Trophoblast cell (in vitro differentiated cells and primary cell): Measurements from ENCODE around the gene CAD.
A peak's percentile ranks its signal among the peaks of the same experiment; 100 is the strongest.

ENCODE experiments used
- DNase-seq, 2 donors: peaks; one replicate each; pipeline ENCODE4 v3.0.0-alpha.2; 2016
- H2AFZ ChIP-seq: 2 replicates; pipeline ENCODE4 v1.6.1; 2013; ENCODE audit warnings: low read length, moderate library complexity, mild to moderate bottlenecking; ENCODE audit not compliant: insufficient read depth, poor library complexity
- H2AK5ac ChIP-seq: 2 replicates; pipeline ENCODE4 v1.6.1; 2013; ENCODE audit warnings: mild to moderate bottlenecking, low read length
- H2BK120ac ChIP-seq: 2 replicates; pipeline ENCODE4 v1.6.1; 2013; ENCODE audit warnings: low read length, mild to moderate bottlenecking, moderate library complexity; ENCODE audit not compliant: insufficient read depth, poor library complexity
- H2BK12ac ChIP-seq: 2 replicates; pipeline ENCODE4 v1.6.1; 2013; ENCODE audit warnings: mild to moderate bottlenecking, low read length, moderate library complexity
- H2BK5ac ChIP-seq: 2 replicates; pipeline ENCODE4 v1.6.1; 2013; ENCODE audit warnings: low read length, low read depth, moderate library complexity, mild to moderate bottlenecking; ENCODE audit not compliant: poor library complexity
- H3K14ac ChIP-seq: 2 replicates; pipeline ENCODE4 v1.6.1; 2013; ENCODE audit warnings: mild to moderate bottlenecking, low read length
- H3K18ac ChIP-seq: 2 replicates; pipeline ENCODE4 v1.6.1; 2013; ENCODE audit warnings: mild to moderate bottlenecking, low read length
- H3K23ac ChIP-seq: 2 replicates; pipeline ENCODE4 v1.6.1; 2013; ENCODE audit warnings: low read length
- H3K27ac ChIP-seq: 2 replicates; pipeline ENCODE4 v1.5.1; 2013; ENCODE audit warnings: low read depth, mild to moderate bottlenecking, inconsistent platforms, low read length, moderate library complexity
- H3K27me3 ChIP-seq: 2 replicates; pipeline ENCODE4 v1.6.1; 2013; ENCODE audit warnings: inconsistent platforms, mild to moderate bottlenecking, low read length, moderate library complexity; ENCODE audit not compliant: insufficient read depth
- H3K36me3 ChIP-seq, 2 experiments: 1 replicate in 1 of 2; 2 replicates in 1 of 2; pipeline ENCODE4 v1.6.1; 2013; ENCODE audit warnings: low read length in 2 of 2, mild to moderate bottlenecking in 2 of 2, moderate library complexity in 1 of 2; ENCODE audit not compliant: insufficient read depth in 2 of 2, control insufficient read depth in 1 of 2
- H3K4ac ChIP-seq: 2 replicates; pipeline ENCODE4 v1.6.1; 2013; ENCODE audit warnings: low read depth, mild to moderate bottlenecking, low read length, moderate library complexity
- H3K4me1 ChIP-seq, 2 experiments: 1 replicate in 1 of 2; 2 replicates in 1 of 2; pipeline ENCODE4 v1.6.1; 2013; ENCODE audit warnings: low read length in 2 of 2, mild to moderate bottlenecking in 2 of 2, moderate library complexity in 1 of 2; ENCODE audit not compliant: insufficient read depth in 2 of 2, control insufficient read depth in 1 of 2
- H3K4me2 ChIP-seq: 2 replicates; pipeline ENCODE4 v1.6.1; 2013; ENCODE audit warnings: inconsistent platforms, mild to moderate bottlenecking, low read length, moderate library complexity
- H3K4me3 ChIP-seq: 2 replicates; pipeline ENCODE4 v1.5.1; 2013; ENCODE audit warnings: mild to moderate bottlenecking, low read depth, low read length, inconsistent platforms
- H3K79me1 ChIP-seq: one replicate; pipeline ENCODE4 v1.6.1; 2013; ENCODE audit warnings: low read length
- H3K79me2 ChIP-seq: 2 replicates; pipeline ENCODE4 v1.6.1; 2013; ENCODE audit warnings: low read length, mild to moderate bottlenecking; ENCODE audit not compliant: control insufficient read depth, insufficient read depth, poor library complexity
- H3K9ac ChIP-seq: 2 replicates; pipeline ENCODE4 v1.6.1; 2013; ENCODE audit warnings: mild to moderate bottlenecking, low read length
- H3K9me3 ChIP-seq: 2 replicates; pipeline ENCODE4 v1.6.1; 2013; ENCODE audit warnings: low read depth, mild to moderate bottlenecking, control low read depth, inconsistent platforms, low read length; ENCODE audit not compliant: insufficient read depth
- H4K12ac ChIP-seq: 2 replicates; pipeline ENCODE4 v1.6.1; 2013; ENCODE audit warnings: low read depth, mild to moderate bottlenecking, low read length, moderate library complexity
- H4K8ac ChIP-seq: 2 replicates; pipeline ENCODE4 v1.6.1; 2013; ENCODE audit warnings: low read depth, mild to moderate bottlenecking, low read length, moderate library complexity
- H4K91ac ChIP-seq: one replicate; pipeline ENCODE4 v1.6.1; 2013; ENCODE audit warnings: low read depth, mild to moderate bottlenecking, low read length, moderate library complexity
- WGBS: extraction: QIAGEN DNeasy Blood & Tissue Kit; methylation state at CpG from one replicate; pipeline ENCODE4 v1.1.7; 2013; ENCODE audit warnings: missing lambda C conversion rate; ENCODE audit not compliant: insufficient read length, insufficient coverage; ENCODE audit errors: extremely low coverage; 5-methylcytosine and 5-hydroxymethylcytosine counted together

The CAD gene

DNA sequence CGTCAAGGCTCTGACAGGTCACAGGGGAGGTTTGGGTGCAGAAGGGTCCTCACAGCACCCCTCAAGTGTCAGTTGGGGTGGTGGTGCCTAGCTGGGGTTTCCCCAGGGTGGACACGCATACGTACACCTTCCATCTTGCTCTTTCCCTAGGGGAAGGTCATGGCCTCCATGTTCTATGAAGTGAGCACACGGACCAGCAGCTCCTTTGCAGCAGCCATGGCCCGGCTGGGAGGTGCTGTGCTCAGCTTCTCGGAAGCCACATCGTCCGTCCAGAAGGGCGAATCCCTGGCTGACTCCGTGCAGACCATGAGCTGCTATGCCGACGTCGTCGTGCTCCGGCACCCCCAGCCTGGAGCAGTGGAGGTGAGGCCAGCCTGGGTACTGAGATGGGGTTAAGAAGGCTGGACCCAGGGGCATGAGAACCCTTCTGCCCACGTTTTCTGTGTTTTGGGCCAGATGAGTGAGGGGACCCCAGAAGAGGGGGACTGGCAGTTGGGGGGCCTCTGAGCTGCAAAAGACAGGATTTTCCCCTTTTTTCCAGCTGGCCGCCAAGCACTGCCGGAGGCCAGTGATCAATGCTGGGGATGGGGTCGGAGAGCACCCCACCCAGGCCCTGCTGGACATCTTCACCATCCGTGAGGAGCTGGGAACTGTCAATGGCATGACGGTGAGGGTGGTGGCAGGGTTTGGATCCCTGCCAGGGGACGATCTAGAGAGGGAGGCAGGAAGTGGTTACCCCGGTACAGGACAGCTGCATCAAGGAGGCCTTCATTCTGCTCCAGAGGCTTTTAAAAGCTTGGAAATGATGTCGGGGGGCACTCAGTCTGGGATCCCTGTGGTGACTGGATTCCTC is 24.8 kb downstream of the CAD start:
- no peak overlapping the region for H3K27ac ChIP-seq
- no peaks in the 10 kb centered on the region for H3K4me1 ChIP-seq
- H3K18ac ChIP-seq: no peak overlapping the region
- H3K27me3 ChIP-seq: no peaks in the 10 kb centered on the region
- H3K79me1 ChIP-seq: no peaks in the 10 kb centered on the region
- no peak overlapping the region for H3K14ac ChIP-seq
- H4K12ac ChIP-seq: no peak overlapping the region
- H3K79me2 ChIP-seq: no peaks in the 10 kb centered on the region
- no CpG with 5 or more reads among the region's 24 CpGs for WGBS
- no peak overlapping the region for H3K23ac ChIP-seq
- H2AFZ ChIP-seq: no peak overlapping the region
- no peak overlapping the region for H2BK5ac ChIP-seq
- H3K36me3 ChIP-seq: peaks cover 72 to 79% of the 10 kb centered on the region in 2 experiments
- H2BK120ac ChIP-seq: no peak overlapping the region
- no peak overlapping the region for H3K4me2 ChIP-seq
- DNase-seq: no peak
- H2BK12ac ChIP-seq: no peak overlapping the region
- H4K91ac ChIP-seq: no peak overlapping the region
- H4K8ac ChIP-seq: no peak overlapping the region
- H3K4me3 ChIP-seq: no peak overlapping the region
- no peak overlapping the region for H3K4ac ChIP-seq
- no peak overlapping the region for H3K9ac ChIP-seq
- peaks cover 7% of the 10 kb centered on the region for H3K9me3 ChIP-seq
- H2AK5ac ChIP-seq: no peak overlapping the region

DNA sequence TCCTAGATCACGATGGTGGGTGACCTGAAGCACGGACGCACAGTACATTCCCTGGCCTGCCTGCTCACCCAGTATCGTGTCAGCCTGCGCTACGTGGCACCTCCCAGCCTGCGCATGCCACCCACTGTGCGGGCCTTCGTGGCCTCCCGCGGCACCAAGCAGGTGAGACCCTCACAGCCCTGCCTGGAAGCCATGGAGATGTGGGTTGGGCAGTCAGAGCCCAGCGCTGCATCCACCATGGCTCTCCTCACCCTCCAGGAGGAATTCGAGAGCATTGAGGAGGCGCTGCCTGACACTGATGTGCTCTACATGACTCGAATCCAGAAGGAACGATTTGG is 25.4 kb downstream of the CAD start:
- Histone ChIP-seq H3K9me3 (peaks cover 5% of the 10 kb centered on the region), H3K79me1 (no peaks in the 10 kb centered on the region), H3K9ac (no peak overlapping the region), H3K27ac (no peak overlapping the region), H3K23ac (no peak overlapping the region), H3K4me3 (peak overlapping the region; percentile 5), H2BK5ac (no peak overlapping the region), H3K4me2 (no peak overlapping the region), H4K91ac (no peak overlapping the region), H2AK5ac (no peak overlapping the region), H3K4me1 (no peaks in the 10 kb centered on the region), H3K36me3 (peaks cover 67 to 73% of the 10 kb centered on the region in 2 experiments), H2BK120ac (no peak overlapping the region), H3K14ac (no peak overlapping the region), H3K79me2 (no peaks in the 10 kb centered on the region), H4K12ac (no peak overlapping the region), H2AFZ (no peak overlapping the region), H4K8ac (no peak overlapping the region), H3K27me3 (no peaks in the 10 kb centered on the region), H3K18ac (no peak overlapping the region), H3K4ac (no peak overlapping the region), H2BK12ac (no peak overlapping the region)
- DNase-seq: no peak
- no CpG with 5 or more reads among the region's 16 CpGs for WGBS

DNA sequence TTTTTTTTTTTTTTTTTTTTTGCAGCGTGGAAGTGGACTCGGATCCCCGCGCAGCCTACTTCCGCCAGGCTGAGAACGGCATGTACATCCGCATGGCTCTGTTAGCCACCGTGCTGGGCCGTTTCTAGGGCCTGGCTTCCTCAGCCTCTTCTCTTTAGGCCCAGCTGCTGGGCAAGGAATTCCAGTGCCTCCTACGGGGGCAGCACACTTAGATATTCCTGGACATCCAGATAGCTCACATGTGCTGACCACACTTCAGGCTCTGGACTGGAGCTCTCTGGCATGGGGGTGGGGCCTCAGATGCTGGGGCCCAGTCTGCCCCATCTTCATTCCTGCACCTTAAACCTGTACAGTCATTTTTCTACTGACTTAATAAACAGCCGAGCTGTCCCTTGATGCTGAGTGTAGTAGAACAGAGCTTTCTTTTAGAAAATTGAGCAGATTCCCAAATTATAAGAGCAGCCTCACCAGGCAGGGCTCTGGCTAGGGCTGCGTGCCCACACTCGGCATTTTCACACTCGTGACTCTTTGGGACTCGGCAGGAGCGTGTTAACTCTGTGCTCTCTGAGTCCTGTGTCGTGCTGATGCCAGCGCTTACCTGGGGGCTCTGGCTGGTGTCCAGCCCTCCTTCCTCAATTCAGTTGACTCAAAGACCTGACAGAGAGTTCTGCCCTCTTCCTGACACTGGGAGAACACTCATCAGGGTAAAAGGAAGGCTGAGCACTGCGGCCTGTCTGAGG is 26.4 kb downstream of the CAD start:
- Histone ChIP-seq H2AK5ac (no peak overlapping the region), H3K27me3 (no peaks in the 10 kb centered on the region), H3K79me1 (no peaks in the 10 kb centered on the region), H3K4me3 (no peak overlapping the region), H2BK120ac (no peak overlapping the region), H2BK12ac (no peak overlapping the region), H3K27ac (no peak overlapping the region), H2AFZ (no peak overlapping the region), H3K18ac (no peak overlapping the region), H4K8ac (no peak overlapping the region), H3K4ac (no peak overlapping the region), H3K36me3 (peaks cover 57 to 63% of the 10 kb centered on the region in 2 experiments), H3K9me3 (peaks cover 5% of the 10 kb centered on the region), H4K12ac (no peak overlapping the region), H3K4me1 (no peaks in the 10 kb centered on the region), H3K79me2 (no peaks in the 10 kb centered on the region), H3K23ac (no peak overlapping the region), H3K9ac (no peak overlapping the region), H3K14ac (no peak overlapping the region), H4K91ac (no peak overlapping the region), H2BK5ac (no peak overlapping the region), H3K4me2 (no peak overlapping the region)
- no peak for DNase-seq
- WGBS: no CpG with 5 or more reads among the region's 19 CpGs

DNA sequence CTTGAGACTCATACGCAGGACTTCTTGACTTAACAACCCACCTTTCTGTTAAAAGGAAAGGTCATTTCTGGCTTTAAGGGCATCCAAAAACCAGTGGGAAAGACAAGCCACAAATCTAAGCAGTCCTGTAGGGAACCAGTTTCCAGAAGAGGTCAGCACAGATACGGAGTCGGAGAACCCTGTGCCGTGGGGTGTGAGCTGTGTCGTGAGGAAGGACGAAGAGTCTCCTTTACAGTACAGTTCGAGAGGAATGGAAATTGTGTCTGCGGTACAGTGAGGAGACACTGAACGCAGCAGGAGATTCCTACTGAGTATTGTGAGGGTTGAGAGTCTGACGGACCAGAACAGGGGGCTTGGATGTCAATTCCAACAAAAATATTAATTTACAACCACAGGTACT is 27.9 kb downstream of the CAD start:
- no peak overlapping the region for H2BK5ac ChIP-seq
- no peaks in the 10 kb centered on the region for H3K27me3 ChIP-seq
- H3K79me1 ChIP-seq: no peaks in the 10 kb centered on the region
- WGBS: no CpG with 5 or more reads among the region's 10 CpGs
- no peak overlapping the region for H4K8ac ChIP-seq
- H3K36me3 ChIP-seq: peaks cover 43 to 50% of the 10 kb centered on the region in 2 experiments
- H2AFZ ChIP-seq: no peak overlapping the region
- no peak overlapping the region for H3K18ac ChIP-seq
- H2AK5ac ChIP-seq: no peak overlapping the region
- H4K91ac ChIP-seq: no peak overlapping the region
- H3K9me3 ChIP-seq: peaks cover 2% of the 10 kb centered on the region
- H4K12ac ChIP-seq: no peak overlapping the region
- H3K27ac ChIP-seq: no peak overlapping the region
- no peaks in the 10 kb centered on the region for H3K4me1 ChIP-seq
- H3K4ac ChIP-seq: no peak overlapping the region
- no peak overlapping the region for H2BK120ac ChIP-seq
- no peak overlapping the region for H2BK12ac ChIP-seq
- no peak overlapping the region for H3K9ac ChIP-seq
- no peak for DNase-seq
- no peak overlapping the region for H3K4me3 ChIP-seq
- H3K79me2 ChIP-seq: no peaks in the 10 kb centered on the region
- no peak overlapping the region for H3K4me2 ChIP-seq
- H3K14ac ChIP-seq: no peak overlapping the region
- no peak overlapping the region for H3K23ac ChIP-seq
